ENCODE results near the gene SH3BP5L. TPM values are rescaled to one million over a fixed set of nuclear protein-coding genes. Genes with fewer than 3 reads are reported as not detected.

SH3BP5L gene
- total and polyA plus RNA-seq, 2 of the 4 experiments (the other 2 are of a cell fraction), result 23.3 to 35.9 TPM

DNA sequence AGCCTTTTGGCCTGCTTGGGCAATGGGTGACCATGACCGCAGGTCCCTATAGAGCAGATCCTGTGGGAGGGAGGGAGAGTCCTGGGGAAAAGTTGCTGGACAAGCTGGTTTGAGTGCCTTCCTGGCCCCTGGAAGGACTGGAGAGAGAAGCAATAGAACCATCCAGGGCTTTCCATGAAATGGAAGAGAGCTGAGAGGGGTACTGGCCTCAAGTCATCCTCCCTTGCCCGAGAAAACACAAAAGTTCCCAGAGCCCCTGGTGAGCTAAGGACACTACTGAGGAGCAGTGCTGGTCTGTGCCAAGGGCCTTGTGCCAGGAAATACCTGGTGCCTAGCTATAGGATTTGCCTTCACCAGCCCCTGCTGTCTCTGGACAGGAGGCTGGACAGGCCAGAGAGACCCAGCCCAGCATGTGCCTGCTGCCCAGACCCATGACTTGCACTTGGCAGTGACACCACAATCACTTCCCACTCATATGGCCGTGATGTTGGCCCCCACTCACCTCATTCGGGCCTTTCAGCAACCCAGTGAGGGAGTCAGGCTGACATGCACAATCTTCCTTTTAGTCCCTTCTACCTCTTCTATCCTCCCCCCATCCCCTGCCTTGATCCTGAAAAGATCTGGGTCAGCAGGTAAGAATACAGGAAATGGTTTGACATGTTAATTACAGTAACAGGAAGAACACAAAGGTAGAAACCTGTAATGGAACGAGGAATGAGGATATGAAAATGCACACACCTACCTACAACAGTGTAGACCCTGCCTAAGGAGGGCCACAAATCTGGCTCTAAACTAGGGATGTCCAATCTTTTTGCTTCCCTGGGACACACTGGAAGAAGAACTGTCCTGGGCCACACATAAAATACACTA is 7.0 kb downstream of the SH3BP5L start:
- H3K79me1 ChIP-seq (ENCODE audit: low read depth in 1 of 2, low read length in 2 of 2), result peaks cover 45 to 75% of the 10 kb centered on the region in 2 experiments
- H3K27me3 ChIP-seq (ENCODE audit: control insufficient read depth, insufficient read depth, low read length), result no peaks in the 10 kb centered on the region
- H2BK5ac ChIP-seq (ENCODE audit: low read depth, low read length, poor library complexity, severe bottlenecking), result peak overlapping the region; percentile 34
- DNase-seq, result no peak
- peaks cover 42% of the 10 kb centered on the region for H3K36me3 ChIP-seq (ENCODE audit: control insufficient read depth, insufficient read depth, low read length)
- no peak overlapping the region for H3K14ac ChIP-seq (replicated peaks; ENCODE audit: low read depth, low read length)
- H3K56ac ChIP-seq (ENCODE audit: extremely low read depth, insufficient read depth, low read length), result no peak overlapping the region
- H3K9ac ChIP-seq (ENCODE audit: low read depth, low read length), result no peak overlapping the region
- intact Hi-C loops (cut with micrococcal nuclease) (no loop called here), dilution Hi-C loops (cut with HindIII; ENCODE audit: low sequenced_read_pairs, unreplicated experiment) (no loop called here), in situ Hi-C loops (cut with MboI; ENCODE audit: low sequenced_read_pairs) (no loop called here)
- H4K20me1 ChIP-seq (ENCODE audit: insufficient read depth, low read length), result peaks cover 25% of the 10 kb centered on the region; the same call in 1 of the 2 replicates
- H3K4me1 ChIP-seq (ENCODE audit: control insufficient read depth, insufficient read depth, low read length), result peaks cover 19% of the 10 kb centered on the region
- whole genome bisulfite sequencing, 2 experiments (ENCODE audit: extremely low coverage in 2 of 2, insufficient read length in 1 of 2), result 90% methylated on average over 2 of the region's 5 CpGs; no CpG with 5 or more reads in 1 of the 2 experiments
- no peak overlapping the region for H3K4me3 ChIP-seq (ENCODE audit: insufficient read depth, low read depth, low read length)
- no peak overlapping the region for H2AFZ ChIP-seq (replicated peaks; ENCODE audit: low read length, poor library complexity)
- ChIA-PET POLR2A (ENCODE audit: unreplicated experiment) (no interaction called here), CTCF (interaction anchor here (1.1 kb wide), 1 partner anchor 23 kb away, joined by 4 read pairs; no protein-coding TSS in a partner anchor)
- H2BK120ac ChIP-seq (ENCODE audit: low read depth, low read length), result no peak overlapping the region
- H3K18ac ChIP-seq (ENCODE audit: low read depth, low read length), result no peak overlapping the region
- no peak for ATAC-seq (ENCODE audit: low read depth)
- H2BK15ac ChIP-seq (ENCODE audit: low read depth, low read length), result no peak overlapping the region
- peak overlapping the region; percentile 66 for H2AK9ac ChIP-seq (replicated peaks; ENCODE audit: low read depth, low read length, poor library complexity)
- TF ChIP-seq CEBPB (IDR thresholded peaks at IDR 0.05; ENCODE audit: low read depth, low read length) (no peak), RCOR1 (IDR thresholded peaks at IDR 0.05; ENCODE audit: insufficient replicate concordance, low read length) (no peak), SMC3 (IDR thresholded peaks at IDR 0.05; ENCODE audit: low read depth, low read length) (no peak), FOS (IDR thresholded peaks at IDR 0.05; ENCODE audit: low read depth, low read length) (no peak), MAFK (IDR thresholded peaks at IDR 0.05; ENCODE audit: low read depth, low read length) (no peak), NFE2L2 (IDR thresholded peaks at IDR 0.05; ENCODE audit: low read depth, low read length) (no peak), BHLHE40 (IDR thresholded peaks at IDR 0.05; ENCODE audit: low read depth, low read length) (no peak), CTCF (conservative IDR thresholded peaks at IDR 0.05; ENCODE audit: low read depth, low read length) (no peak), MXI1 (IDR thresholded peaks at IDR 0.05; ENCODE audit: borderline replicate concordance, low read depth, low read length) (no peak), MAZ (IDR thresholded peaks at IDR 0.05; ENCODE audit: borderline replicate concordance, low read depth, low read length) (no peak)
- TF ChIP-seq, protein P1, sequence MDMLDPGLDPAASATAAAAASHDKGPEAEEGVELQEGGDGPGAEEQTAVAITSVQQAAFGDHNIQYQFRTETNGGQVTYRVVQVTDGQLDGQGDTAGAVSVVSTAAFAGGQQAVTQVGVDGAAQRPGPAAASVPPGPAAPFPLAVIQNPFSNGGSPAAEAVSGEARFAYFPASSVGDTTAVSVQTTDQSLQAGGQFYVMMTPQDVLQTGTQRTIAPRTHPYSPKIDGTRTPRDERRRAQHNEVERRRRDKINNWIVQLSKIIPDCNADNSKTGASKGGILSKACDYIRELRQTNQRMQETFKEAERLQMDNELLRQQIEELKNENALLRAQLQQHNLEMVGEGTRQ (IDR thresholded peaks at IDR 0.05; ENCODE audit: low read depth, low read length), result no peak
- no peak overlapping the region for H2AK5ac ChIP-seq (ENCODE audit: low read depth, low read length)
- no peak overlapping the region for H3K4ac ChIP-seq (ENCODE audit: low read depth, low read length)
- no TSS peak for BruUV-seq (replicated peaks)
- no peak overlapping the region for H3K27ac ChIP-seq (ENCODE audit: insufficient read depth, low read length)
- H3K23ac ChIP-seq (ENCODE audit: low read depth, low read length), result no peak overlapping the region
- no peak overlapping the region for H4K5ac ChIP-seq (ENCODE audit: low read depth, low read length)
- 0 out of 2 replicates have a peak overlapping the region, but pooled peaks have one; percentile 1 for H2BK20ac ChIP-seq (ENCODE audit: low read depth, low read length)
- H3K9me1 ChIP-seq (ENCODE audit: insufficient read depth, low read length), result peaks cover 32% of the 10 kb centered on the region
- no peak overlapping the region; the same call in 1 of the 2 replicates for H4K91ac ChIP-seq (ENCODE audit: insufficient read depth, low read depth, low read length)
- no peaks in the 10 kb centered on the region for H3K9me3 ChIP-seq (ENCODE audit: control insufficient read depth, insufficient read depth, low read length)
- no peak overlapping the region for H3K4me2 ChIP-seq (ENCODE audit: low read depth, low read length)
- H4K8ac ChIP-seq (ENCODE audit: low read depth in 2 of 2, low read length in 2 of 2), result peak overlapping the region in 1 of 2 experiments; percentile 26; a peak in 1 of 4 replicates

Data from IMR-90 (cell line).